GM13976 (cell line): ENCODE results near the gene WWOX.

Experiments
- DNase-seq: peaks from one replicate; pipeline ENCODE4 v3.0.0; 2012; ENCODE audit warnings: low spot score
- in situ Hi-C: fragments of 300-500 bp; cut with MboI; formaldehyde crosslinking; loops from one replicate; pipeline ENCODE4 v1.12.0; 2022; ENCODE audit warnings: low sequenced_read_pairs, mixed read lengths, inconsistent platforms; ENCODE audit not compliant: unreplicated experiment
- TF ChIP-seq, protein P1 (sequence below): IDR thresholded peaks from 2 replicates; pipeline ENCODE4 v1.5.1; 2012; ENCODE audit warnings: borderline replicate concordance, mild to moderate bottlenecking; ENCODE audit not compliant: insufficient read depth; ENCODE audit errors: extremely low read depth, missing control alignments, control extremely low read depth

Gene WWOX

DNA sequence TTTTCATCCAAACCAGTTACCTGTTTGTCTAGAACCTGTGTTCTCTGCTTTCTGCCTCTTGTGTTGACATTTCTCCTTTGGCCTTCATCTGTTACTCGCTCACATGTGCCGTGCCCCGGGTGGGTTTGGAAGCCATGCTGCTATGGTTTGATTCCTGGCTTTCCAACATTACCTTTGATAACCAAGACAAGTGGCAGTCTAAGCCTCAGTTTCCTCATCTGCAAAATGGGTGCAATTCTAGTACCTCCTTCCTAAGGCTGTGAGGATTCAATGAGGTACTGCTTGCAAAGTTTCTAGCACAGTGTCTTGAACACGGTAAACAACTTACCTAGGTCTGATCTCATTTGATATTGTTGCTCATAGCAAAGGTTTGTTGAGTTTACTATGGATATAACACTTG, 665.0 kb downstream of the WWOX start:
- TF ChIP-seq, protein P1, sequence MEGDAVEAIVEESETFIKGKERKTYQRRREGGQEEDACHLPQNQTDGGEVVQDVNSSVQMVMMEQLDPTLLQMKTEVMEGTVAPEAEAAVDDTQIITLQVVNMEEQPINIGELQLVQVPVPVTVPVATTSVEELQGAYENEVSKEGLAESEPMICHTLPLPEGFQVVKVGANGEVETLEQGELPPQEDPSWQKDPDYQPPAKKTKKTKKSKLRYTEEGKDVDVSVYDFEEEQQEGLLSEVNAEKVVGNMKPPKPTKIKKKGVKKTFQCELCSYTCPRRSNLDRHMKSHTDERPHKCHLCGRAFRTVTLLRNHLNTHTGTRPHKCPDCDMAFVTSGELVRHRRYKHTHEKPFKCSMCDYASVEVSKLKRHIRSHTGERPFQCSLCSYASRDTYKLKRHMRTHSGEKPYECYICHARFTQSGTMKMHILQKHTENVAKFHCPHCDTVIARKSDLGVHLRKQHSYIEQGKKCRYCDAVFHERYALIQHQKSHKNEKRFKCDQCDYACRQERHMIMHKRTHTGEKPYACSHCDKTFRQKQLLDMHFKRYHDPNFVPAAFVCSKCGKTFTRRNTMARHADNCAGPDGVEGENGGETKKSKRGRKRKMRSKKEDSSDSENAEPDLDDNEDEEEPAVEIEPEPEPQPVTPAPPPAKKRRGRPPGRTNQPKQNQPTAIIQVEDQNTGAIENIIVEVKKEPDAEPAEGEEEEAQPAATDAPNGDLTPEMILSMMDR = no peak
- in situ Hi-C loops = loop anchor here (10.0 kb wide), 1 partner anchor 60 kb away; no protein-coding TSS in a partner anchor
- DNase-seq = no peak

DNA sequence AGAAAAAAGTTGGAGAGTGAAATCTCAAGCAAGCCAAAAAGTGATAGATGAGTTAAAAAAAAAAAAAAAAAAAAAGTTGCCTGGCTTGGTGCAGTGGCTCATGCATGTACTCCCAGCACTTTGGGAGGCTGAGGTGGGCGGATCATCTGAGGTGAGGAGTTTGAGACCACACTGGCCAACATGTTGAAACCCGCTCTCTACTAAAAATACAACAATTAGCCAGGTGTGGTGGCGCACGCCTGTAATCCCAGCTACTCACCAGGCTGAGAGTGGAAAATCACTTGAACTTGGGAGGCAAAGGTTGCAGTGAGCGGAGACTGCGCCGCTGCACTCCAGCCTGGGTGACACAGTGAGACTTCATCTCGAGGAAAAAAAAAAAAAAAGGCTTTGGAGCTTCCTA, 668.8 kb downstream of the WWOX start:
- in situ Hi-C loops = loop anchor here (10.0 kb wide), 1 partner anchor 63 kb away; no protein-coding TSS in a partner anchor
- TF ChIP-seq, protein P1 = no peak
- no peak for DNase-seq

DNA sequence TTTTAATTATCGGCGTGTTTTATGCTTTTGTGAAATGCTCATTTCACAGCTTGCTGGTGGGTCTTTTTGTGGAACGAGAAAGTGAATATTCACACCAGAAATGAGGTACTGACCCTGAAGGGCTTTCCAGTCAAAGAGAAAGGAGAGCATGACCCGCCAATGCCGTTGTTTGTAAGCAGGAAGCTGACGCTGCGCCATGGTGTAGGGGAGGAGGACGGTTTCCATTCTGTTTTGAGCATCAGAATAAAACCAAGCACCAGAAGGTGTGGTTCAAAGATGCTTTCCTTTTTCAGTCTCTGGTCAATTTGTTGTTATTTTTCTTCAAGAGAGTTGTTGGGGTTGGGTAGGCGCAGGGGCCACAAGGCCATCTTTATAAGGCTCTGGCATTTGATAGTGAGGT, 669.3 kb downstream of the WWOX start:
- DNase-seq = no peak
- TF ChIP-seq, protein P1 = no peak
- in situ Hi-C loops = loop anchor here (10.0 kb wide), 1 partner anchor 64 kb away; no protein-coding TSS in a partner anchor

DNA sequence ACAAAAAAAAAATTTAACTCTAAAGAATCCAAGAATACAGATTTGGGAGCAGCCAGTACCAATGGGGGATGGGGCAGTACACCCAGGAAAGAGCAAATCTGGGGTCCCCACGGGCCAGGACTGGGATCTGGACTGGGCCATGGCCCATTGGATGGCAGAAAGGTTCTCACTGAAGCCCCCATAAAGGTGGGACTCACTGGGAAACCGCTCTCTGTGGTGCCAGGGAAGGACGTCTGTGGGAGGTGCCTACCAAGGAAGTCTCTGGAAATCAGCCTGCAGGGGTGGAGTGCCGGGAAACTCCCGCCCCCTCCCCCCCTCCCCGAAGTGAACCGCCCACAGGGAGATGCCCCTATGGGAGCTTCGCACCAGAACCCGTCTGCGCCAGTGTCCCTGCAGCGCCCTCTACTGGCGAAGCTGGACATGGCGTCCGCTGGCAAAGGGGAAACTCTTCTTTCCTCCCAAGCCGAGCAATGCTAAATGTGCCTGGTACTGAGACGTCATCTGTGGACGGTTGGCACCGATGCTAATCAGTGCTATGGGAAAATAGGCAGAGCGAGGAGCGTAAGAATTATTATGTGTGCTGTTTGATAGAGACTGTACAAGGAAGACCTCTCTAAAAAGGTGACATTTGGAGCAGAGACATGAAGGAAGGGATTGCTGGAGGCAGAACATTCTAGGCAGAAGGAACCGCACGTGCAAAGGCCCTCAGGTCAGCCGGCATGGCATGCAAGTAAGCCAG, 671.1 kb downstream of the WWOX start:
- TF ChIP-seq, protein P1 = peak; percentile 92
- in situ Hi-C loops = no loop called here
- DNase-seq = peak; percentile 80

DNA sequence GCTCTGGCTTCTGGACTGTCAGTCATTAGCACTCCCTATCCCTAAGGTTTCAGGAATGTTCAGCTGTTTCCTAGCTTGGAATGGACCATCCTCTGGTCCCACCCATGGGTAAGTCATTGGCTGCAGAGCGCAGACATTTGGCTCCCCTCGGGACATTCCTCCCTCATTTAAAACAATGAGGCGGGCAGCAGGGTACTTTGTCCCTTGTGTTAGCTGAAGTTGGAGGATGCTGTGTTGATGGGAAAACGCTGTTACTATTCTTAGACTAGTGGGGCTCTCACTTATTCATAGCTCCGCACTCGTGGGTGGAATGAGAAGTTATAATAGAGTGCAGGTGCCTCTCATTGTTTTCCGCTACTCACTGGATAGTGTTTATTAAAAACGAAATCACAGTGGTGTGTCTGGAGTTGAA, 673.8 kb downstream of the WWOX start:
- no peak for DNase-seq
- in situ Hi-C loops = no loop called here
- TF ChIP-seq, protein P1 = no peak

DNA sequence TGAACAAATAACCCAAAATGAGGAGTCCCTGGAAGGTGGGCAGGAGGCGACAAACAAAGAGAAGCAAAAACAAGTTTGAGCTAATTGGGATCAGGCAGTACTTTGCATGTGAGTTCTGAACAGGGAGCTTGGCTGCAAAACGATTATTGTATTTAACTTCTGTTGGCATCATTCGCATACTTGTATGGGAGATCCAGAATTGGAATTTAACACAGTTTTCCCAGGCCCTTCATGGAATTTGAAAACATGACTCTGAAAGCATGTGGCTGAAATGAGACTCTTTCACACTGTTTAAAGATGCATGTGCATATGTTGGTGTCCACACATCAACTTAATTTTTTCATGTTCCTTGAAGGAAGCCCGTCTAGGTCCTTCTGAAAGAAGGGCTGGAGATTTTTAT, 674.3 kb downstream of the WWOX start:
- DNase-seq = no peak
- TF ChIP-seq, protein P1 = no peak
- in situ Hi-C loops = no loop called here

DNA sequence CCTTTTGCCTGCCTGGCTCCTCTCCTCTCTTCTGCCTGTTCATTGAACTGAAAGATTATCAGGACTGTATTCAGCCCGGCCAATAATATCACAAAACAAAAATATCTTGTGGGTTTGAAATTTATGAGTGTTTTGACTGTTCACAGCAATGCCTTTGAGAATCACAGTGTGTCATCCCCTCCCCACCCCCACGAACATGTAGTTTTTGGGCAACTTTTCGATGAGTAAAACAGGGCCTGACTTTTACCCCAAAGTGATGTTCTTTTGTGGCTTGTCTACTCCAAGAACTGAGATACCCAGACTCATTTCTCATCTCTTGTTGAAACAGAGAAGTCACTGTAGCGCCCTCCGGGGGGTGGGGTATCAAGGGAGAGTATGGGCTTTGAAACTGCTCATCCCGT, 675.7 kb downstream of the WWOX start:
- in situ Hi-C loops = no loop called here
- DNase-seq = no peak
- TF ChIP-seq, protein P1 = no peak
